GM10266 (cell line): Measurements from ENCODE around the gene SLX4IP.

Experiments
- DNase-seq: peaks from one replicate; pipeline ENCODE4 v3.0.0; 2012; ENCODE audit errors: extremely low spot score
- TF ChIP-seq, protein P1 (sequence below): IDR thresholded peaks from 2 replicates; pipeline ENCODE4 v1.5.1; 2012; ENCODE audit warnings: mild to moderate bottlenecking, low read depth; ENCODE audit not compliant: control insufficient read depth, insufficient read depth; ENCODE audit errors: missing control alignments

Gene SLX4IP

DNA sequence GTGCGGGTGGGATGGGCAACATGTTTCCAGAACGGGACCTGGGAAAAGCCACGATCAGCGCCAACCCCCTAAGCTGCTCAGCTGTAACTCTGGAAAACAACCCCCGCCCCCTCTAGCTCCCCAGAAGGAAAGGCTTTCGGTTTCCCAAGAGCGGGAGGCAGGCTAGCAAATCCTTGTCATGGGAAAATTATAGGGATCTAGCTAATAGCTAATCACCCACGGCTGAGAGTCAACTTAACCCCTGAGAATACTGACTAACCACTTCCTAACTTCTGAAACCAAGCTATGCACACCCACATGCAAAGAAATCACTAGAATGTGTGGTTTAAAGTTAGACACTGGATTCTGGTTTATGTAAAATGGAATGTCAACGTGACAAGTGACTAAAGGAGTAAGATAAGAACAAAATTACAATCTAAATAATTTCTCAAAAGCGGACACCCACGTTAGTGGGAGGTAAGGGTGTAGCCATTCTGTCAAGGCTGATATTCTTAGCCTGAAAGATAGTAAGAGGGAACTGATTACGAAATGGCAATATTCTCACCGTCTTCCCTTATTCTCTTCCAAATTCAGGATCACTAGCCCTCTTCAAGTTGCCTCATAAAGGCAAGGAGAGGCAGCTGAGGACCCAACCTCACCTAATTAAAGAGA, 218.6 kb downstream of the SLX4IP start:
- no peak for DNase-seq
- TF ChIP-seq, protein P1, sequence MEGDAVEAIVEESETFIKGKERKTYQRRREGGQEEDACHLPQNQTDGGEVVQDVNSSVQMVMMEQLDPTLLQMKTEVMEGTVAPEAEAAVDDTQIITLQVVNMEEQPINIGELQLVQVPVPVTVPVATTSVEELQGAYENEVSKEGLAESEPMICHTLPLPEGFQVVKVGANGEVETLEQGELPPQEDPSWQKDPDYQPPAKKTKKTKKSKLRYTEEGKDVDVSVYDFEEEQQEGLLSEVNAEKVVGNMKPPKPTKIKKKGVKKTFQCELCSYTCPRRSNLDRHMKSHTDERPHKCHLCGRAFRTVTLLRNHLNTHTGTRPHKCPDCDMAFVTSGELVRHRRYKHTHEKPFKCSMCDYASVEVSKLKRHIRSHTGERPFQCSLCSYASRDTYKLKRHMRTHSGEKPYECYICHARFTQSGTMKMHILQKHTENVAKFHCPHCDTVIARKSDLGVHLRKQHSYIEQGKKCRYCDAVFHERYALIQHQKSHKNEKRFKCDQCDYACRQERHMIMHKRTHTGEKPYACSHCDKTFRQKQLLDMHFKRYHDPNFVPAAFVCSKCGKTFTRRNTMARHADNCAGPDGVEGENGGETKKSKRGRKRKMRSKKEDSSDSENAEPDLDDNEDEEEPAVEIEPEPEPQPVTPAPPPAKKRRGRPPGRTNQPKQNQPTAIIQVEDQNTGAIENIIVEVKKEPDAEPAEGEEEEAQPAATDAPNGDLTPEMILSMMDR, result no peak

DNA sequence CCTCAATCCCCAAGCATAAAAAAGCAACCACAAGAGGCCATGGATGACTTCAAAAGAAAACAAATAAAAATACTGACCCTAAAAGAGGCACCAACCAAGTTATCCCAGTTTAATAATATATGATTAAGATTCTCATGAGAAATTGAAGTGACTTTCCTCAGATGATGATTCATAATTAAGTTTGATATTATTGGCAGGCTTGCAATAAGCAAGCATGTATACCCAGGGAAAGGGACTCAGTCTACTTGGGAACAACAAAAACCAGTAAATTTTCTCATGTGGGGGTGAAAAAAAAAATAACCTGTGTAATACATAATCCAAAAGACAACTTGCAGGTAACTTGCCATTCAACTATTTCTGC, 219.1 kb downstream of the SLX4IP start:
- DNase-seq, result no peak
- TF ChIP-seq, protein P1, result no peak

DNA sequence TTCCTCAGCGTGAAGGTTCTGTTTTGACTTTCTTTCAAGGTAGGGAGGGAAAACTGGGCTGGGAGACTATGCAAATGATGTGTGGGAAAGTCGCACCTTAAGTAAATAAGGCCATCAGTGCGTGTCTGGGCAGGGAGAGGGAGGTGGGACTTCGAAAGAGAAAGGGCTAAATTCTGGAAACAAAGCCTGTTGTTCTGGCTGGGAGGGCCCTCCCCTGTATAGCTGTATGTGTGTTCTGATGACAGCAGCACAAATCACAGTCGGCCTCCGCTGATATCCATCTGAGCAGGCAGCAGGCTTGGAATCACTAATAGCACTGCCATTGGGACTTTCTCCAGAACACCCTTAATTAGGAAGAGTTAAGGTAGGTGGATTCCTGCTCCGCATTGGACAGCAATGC, 219.5 kb downstream of the SLX4IP start:
- TF ChIP-seq, protein P1, result no peak
- DNase-seq, result peak; percentile 41

DNA sequence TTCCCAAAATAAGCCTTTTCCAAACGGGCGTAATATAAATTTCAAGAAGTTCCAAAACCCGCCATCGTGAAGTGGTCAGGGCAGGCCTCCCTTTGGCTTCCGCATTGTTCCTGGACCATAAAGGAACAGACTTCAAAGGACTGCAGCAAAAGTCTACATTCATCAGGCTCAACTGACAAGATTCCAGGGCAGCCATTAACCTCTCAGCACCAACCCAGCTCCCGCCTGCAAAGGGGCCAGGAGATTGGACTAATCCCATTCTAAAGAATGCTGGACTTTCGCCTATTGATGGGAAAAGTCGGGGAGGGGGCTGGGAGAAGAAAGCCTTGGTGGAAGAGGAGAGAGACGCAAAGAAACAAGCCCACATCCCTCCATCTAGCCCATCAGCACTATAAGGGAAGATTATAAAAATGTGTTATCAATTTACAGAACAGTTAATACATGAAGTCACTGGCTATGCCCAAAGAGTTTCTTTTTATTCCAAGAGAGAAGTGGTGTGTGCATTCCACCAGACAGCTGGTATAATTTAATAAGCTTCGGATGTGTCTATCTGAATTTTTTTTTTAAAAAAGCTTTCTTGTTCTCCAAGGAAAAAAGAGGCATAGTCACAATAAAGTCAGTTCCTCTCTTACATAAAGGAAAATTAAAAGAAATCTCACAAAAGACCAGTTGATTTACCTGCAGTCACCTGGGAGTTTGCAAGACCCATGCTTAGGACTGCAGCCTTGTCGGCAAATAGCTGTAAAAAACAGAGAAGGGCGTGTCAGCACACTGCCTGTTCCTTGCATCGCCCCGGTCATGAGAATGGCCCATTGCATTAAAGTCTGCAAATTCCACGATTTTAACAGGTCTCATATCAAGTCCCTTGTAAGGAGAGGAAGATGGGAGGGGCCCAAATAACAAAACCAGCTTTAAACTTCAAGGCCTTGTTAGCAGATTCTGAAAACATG, 220.9 kb downstream of the SLX4IP start:
- TF ChIP-seq, protein P1, result no peak
- no peak for DNase-seq

DNA sequence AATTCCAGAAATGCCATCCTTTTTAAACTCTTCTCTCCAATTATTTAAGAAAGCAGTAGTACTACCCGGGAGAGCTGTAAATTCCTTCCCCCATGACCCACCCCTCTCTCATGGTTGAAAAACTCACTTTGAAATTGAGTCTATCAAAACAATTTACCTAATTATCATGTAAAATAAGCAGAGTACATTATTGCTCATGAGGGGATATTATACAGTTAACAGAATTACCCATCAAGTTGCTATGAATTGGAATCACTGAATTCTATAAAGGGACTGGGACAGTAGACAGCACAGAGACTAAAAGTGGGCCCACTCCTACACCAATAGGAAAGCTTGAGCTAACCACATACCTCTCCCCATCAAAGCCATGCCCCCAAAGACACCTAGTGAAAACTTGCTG, 222.3 kb downstream of the SLX4IP start:
- TF ChIP-seq, protein P1, result no peak
- DNase-seq, result no peak

DNA sequence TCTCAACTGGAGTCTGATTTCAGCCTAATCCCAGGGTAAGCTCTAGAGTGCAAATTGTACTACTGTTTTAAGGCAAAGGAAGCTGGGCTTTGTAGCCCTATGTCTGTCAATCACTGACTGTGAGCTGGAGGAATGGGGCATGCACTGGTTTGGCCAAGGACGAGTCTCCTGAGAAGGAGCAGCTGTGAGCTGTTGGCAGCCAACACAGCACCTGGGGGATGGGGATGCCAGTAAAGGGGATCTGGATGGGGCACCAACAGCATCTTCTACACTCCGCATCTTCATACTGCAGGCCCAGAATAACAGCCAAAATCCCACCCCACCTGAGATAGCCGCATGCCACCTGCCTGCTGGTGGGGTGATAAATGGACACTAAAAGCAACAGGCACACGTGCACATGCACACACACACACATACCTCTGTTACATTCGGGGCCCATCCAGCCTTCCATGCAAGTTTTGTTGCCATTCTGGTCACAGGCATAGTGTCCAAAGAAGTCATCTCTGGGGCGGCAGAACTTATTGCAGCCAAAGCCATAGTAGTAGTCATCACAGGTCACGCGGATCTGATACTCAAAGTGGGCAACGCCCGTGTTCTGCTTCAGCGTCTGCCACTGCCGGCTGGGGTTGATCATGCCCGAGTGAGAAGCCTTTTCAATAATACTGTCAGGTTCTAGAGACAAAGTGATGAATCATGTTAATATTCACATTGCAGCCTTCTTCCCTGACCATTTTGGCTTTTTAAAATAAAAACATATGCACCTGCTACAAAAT, 223.1 kb downstream of the SLX4IP start:
- TF ChIP-seq, protein P1, result no peak
- DNase-seq, result no peak
